HepG2 (cell line): ENCODE results near the gene SPPL3. TPM values are rescaled to one million over a fixed set of nuclear protein-coding genes. Genes with fewer than 3 reads are reported as not detected.

Source experiments
- AGO2 ChIP-seq: fragments of 200-400 bp; formaldehyde crosslinking; optimal IDR thresholded peaks from 2 replicates; pipeline ENCODE3; 2017; ENCODE audit warnings: mild to moderate bottlenecking, low read depth, low read length, moderate library complexity
- CREB1 ChIP-seq, 2 experiments: fragments of 450-650 bp in 1 of 2; IDR thresholded peaks; 2 replicates each; pipeline ENCODE4 v1.6.1; 2016 to 2017; ENCODE audit warnings: control low read depth in 1 of 2, mild to moderate bottlenecking in 1 of 2, missing compliant biosample characterization in 1 of 2, missing genetic modification characterization in 1 of 2
- CREBL2 ChIP-seq: sonication (generic); formaldehyde crosslinking; IDR thresholded peaks from 2 replicates; pipeline ENCODE4 v1.8.1; 2023; ENCODE audit warnings: missing genetic modification reagents, mild to moderate bottlenecking, borderline replicate concordance
- HBP1 ChIP-seq: IDR thresholded peaks from 2 replicates; pipeline ENCODE4 v1.6.1; 2016; ENCODE audit warnings: low read depth, control low read depth
- HHEX ChIP-seq: IDR thresholded peaks from 2 replicates; pipeline ENCODE4 v1.6.1; 2016; ENCODE audit warnings: control low read depth
- KDM4B ChIP-seq: sonication (generic); formaldehyde crosslinking; IDR thresholded peaks from 2 replicates; pipeline ENCODE4 v1.4.0; 2020; ENCODE audit warnings: missing genetic modification reagents
- RFX3 ChIP-seq: IDR thresholded peaks from 2 replicates; pipeline ENCODE4 v1.6.1; 2016; ENCODE audit warnings: missing biosample characterization, missing genetic modification reagents
- SALL2 ChIP-seq: sonication (generic); formaldehyde crosslinking; IDR thresholded peaks from 2 replicates; pipeline ENCODE4 v1.8.1; 2023; ENCODE audit warnings: mild to moderate bottlenecking, missing genetic modification reagents, inconsistent platforms
- SIN3A ChIP-seq: IDR thresholded peaks from 2 replicates; pipeline ENCODE4 v1.6.1; 2011; ENCODE audit warnings: low read depth, mild to moderate bottlenecking, control low read depth, low read length, borderline replicate concordance
- SIX1 ChIP-seq: sonication (generic); formaldehyde crosslinking; IDR thresholded peaks from 2 replicates; pipeline ENCODE4 v1.4.0; 2020; ENCODE audit warnings: missing genetic modification reagents, borderline replicate concordance
- ZBTB7B ChIP-seq: sonication (generic); formaldehyde crosslinking; IDR thresholded peaks from 2 replicates; pipeline ENCODE4 v1.4.0; 2020; ENCODE audit warnings: missing genetic modification reagents
- ZC3H4 ChIP-seq: sonication (generic); formaldehyde crosslinking; IDR thresholded peaks from 2 replicates; pipeline ENCODE4 v1.4.0; 2020; ENCODE audit warnings: missing genetic modification reagents, borderline replicate concordance
- ZNF230 ChIP-seq: sonication (generic); formaldehyde crosslinking; IDR thresholded peaks from 2 replicates; pipeline ENCODE4 v1.4.0; 2020; ENCODE audit warnings: mild to moderate bottlenecking, missing genetic modification reagents
- ZNF331 ChIP-seq: sonication (generic); formaldehyde crosslinking; IDR thresholded peaks from 2 replicates; pipeline ENCODE4 v1.4.0; 2020; ENCODE audit warnings: missing genetic modification reagents
- ZNF556 ChIP-seq: sonication (generic); formaldehyde crosslinking; IDR thresholded peaks from 2 replicates; pipeline ENCODE4 v1.4.0; 2020; ENCODE audit warnings: mild to moderate bottlenecking, missing genetic modification reagents, borderline replicate concordance
- ZNF710 ChIP-seq: sonication (generic); formaldehyde crosslinking; IDR thresholded peaks from 2 replicates; pipeline ENCODE4 v1.5.0; 2020; ENCODE audit warnings: mild to moderate bottlenecking, missing genetic modification reagents, borderline replicate concordance
- polyA plus RNA-seq, 8 experiments: library from polyadenylated mRNA; depleted of rRNA in 3 of 8; stranded (reverse) in 7 of 8; unstranded in 1 of 8; fragments of >200 nt; fragmentation: Illumina TruSeq in 4 of 8; extraction: Trizol in 4 of 8; gene quantifications; 2 replicates each; pipeline versions ENCODE4 v1.2.1 to v1.2.3, GENCODE V29; 2011 to 2016; ENCODE audit warnings: low read depth in 4 of 8, missing spikeins in 1 of 8, mixed read lengths in 1 of 8; ENCODE audit not compliant: insufficient read depth in 1 of 8
- total RNA-seq, 5 experiments: library from RNA; depleted of rRNA; stranded (reverse); fragments of >200 nt; fragmentation: Illumina TruSeq; extraction: Trizol; gene quantifications; 2 replicates each; pipeline ENCODE4 v1.2.3, GENCODE V29; 2016; ENCODE audit warnings: low read depth in 1 of 5
- TF ChIP-seq, protein P1 (sequence below), 2 experiments: sonication (generic) in 1 of 2; formaldehyde crosslinking in 1 of 2; IDR thresholded peaks; 2 replicates each; pipeline versions ENCODE4 v1.6.1 to v1.9.0; 2014 to 2022; ENCODE audit warnings: antibody characterized with exemption in 1 of 2, borderline replicate concordance in 1 of 2, inconsistent platforms in 1 of 2, low read depth in 1 of 2, missing genetic modification reagents in 1 of 2
- TF ChIP-seq, protein P2 (sequence below): sonication (generic); formaldehyde crosslinking; conservative IDR thresholded peaks from 2 replicates; pipeline ENCODE4 v1.4.0; 2020; ENCODE audit warnings: missing genetic modification reagents

SPPL3 gene
- total and polyA plus RNA-seq, 2 of the 13 experiments (the other 11 are each of a cell fraction or from before 2014, with no cell fraction given) = 8.9 to 9.1 TPM

GRCh38 chr12:120903412-120904196, 554 bp downstream of the SPPL3 start (continued):
- 0 out of 2 replicates have a peak, but pooled peaks have one; percentile 61 for TF ChIP-seq ZNF710 (CRISPR knock-in tag)
- TF ChIP-seq ZNF230 (CRISPR knock-in tag) = no peak
- no peak for TF ChIP-seq ZC3H4 (CRISPR knock-in tag)
- TF ChIP-seq, protein P1, sequence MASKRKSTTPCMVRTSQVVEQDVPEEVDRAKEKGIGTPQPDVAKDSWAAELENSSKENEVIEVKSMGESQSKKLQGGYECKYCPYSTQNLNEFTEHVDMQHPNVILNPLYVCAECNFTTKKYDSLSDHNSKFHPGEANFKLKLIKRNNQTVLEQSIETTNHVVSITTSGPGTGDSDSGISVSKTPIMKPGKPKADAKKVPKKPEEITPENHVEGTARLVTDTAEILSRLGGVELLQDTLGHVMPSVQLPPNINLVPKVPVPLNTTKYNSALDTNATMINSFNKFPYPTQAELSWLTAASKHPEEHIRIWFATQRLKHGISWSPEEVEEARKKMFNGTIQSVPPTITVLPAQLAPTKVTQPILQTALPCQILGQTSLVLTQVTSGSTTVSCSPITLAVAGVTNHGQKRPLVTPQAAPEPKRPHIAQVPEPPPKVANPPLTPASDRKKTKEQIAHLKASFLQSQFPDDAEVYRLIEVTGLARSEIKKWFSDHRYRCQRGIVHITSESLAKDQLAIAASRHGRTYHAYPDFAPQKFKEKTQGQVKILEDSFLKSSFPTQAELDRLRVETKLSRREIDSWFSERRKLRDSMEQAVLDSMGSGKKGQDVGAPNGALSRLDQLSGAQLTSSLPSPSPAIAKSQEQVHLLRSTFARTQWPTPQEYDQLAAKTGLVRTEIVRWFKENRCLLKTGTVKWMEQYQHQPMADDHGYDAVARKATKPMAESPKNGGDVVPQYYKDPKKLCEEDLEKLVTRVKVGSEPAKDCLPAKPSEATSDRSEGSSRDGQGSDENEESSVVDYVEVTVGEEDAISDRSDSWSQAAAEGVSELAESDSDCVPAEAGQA (IDR thresholded peaks at IDR 0.05; ENCODE audit: low read depth) = no peak
- TF ChIP-seq, protein P1 (CRISPR knock-in tag; IDR thresholded peaks at IDR 0.05; ENCODE audit: borderline replicate concordance) = no peak
- TF ChIP-seq SALL2 = no peak
- no peak for TF ChIP-seq KDM4B (CRISPR knock-in tag)
- TF ChIP-seq ZNF331 (CRISPR knock-in tag) = no peak
- peak; percentile 32 for TF ChIP-seq AGO2
- no peak for TF ChIP-seq CREBL2 (CRISPR knock-in tag)
- no peak for TF ChIP-seq HBP1
- TF ChIP-seq SIX1 (CRISPR knock-in tag) = no peak
- TF ChIP-seq RFX3 (CRISPR knock-in tag) = no peak
- TF ChIP-seq ZNF556 (CRISPR knock-in tag) = no peak
- TF ChIP-seq, protein P2, sequence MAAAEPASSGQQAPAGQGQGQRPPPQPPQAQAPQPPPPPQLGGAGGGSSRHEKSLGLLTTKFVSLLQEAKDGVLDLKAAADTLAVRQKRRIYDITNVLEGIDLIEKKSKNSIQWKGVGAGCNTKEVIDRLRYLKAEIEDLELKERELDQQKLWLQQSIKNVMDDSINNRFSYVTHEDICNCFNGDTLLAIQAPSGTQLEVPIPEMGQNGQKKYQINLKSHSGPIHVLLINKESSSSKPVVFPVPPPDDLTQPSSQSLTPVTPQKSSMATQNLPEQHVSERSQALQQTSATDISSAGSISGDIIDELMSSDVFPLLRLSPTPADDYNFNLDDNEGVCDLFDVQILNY (CRISPR knock-in tag) = no peak
- no peak for TF ChIP-seq CREB1 (IDR thresholded peaks at IDR 0.05)
- no peak for TF ChIP-seq CREB1 (CRISPR knock-in tag; IDR thresholded peaks at IDR 0.05)
- TF ChIP-seq SIN3A = peak; percentile 43; the same call in 1 of the 2 replicates
- no peak for TF ChIP-seq HHEX (CRISPR knock-in tag)
- no peak for TF ChIP-seq ZBTB7B (CRISPR knock-in tag)
